ENCODE measurements around the gene ZSCAN5A.

GRCh38 chr19:56217039-56217949 lies 97.3 kb downstream of the ZSCAN5A start:
- no peak for TF ChIP-seq CTCF (IDR thresholded peaks at IDR 0.05)
- no peak for TF ChIP-seq POLR2A (IDR thresholded peaks at IDR 0.05)
- no peak for TF ChIP-seq EP300 (IDR thresholded peaks at IDR 0.05)
- TF ChIP-seq POLR2AphosphoS5 (IDR thresholded peaks at IDR 0.05): no peak
